Activated B cell treated with CpG ODN at 0.5 μM for 24 hours (primary cell): Measurements from ENCODE around the gene STXBP4. TPM values are rescaled to one million over a fixed set of nuclear protein-coding genes. Genes with fewer than 3 reads are reported as not detected.

Experiments used
- ATAC-seq: fragments of 200-7000 bp; cut with Tn5 transposase; one replicate; pipeline ENCODE4 v1.10.0; 2021; ENCODE audit warnings: low read depth, mild to moderate bottlenecking, moderate library complexity
- CTCF ChIA-PET: fragments of 350-600 bp; sonication (Branson Sonifier 250); formaldehyde crosslinking; loops from one replicate; lab custom pipeline; 2021; ENCODE audit warnings: antibody characterized with exemption; lab: Charles Lee
- POLR2A ChIA-PET: fragments of 350-600 bp; sonication (Branson Sonifier 250); formaldehyde crosslinking; loops from one replicate; lab custom pipeline; 2021; ENCODE audit warnings: antibody characterized with exemption; lab: Charles Lee
- DNase-seq: peaks from one replicate; pipeline ENCODE4 v3.0.0; 2022
- H3K27ac Mint-ChIP-seq: one replicate; pipeline ENCODE4 v1.8.0; 2020; ENCODE audit warnings: mixed read lengths
- H3K27me3 Mint-ChIP-seq: one replicate; pipeline ENCODE4 v1.8.0; 2021; ENCODE audit warnings: mixed read lengths
- H3K36me3 Mint-ChIP-seq: one replicate; pipeline ENCODE4 v1.8.0; 2021; ENCODE audit warnings: low read depth, mixed read lengths
- H3K4me1 Mint-ChIP-seq: one replicate; pipeline ENCODE4 v1.8.0; 2021; ENCODE audit warnings: mixed read lengths
- H3K4me3 Mint-ChIP-seq: one replicate; pipeline ENCODE4 v1.8.0; 2020; ENCODE audit warnings: mild to moderate bottlenecking, mixed read lengths
- H3K9me3 Mint-ChIP-seq: one replicate; pipeline ENCODE4 v1.8.0; 2020; ENCODE audit warnings: mixed read lengths
- CTCF ChIP-seq: fragments of 200-600 bp; IDR thresholded peaks from one replicate; pipeline ENCODE4 v1.8.0; 2022; ENCODE audit warnings: antibody characterized with exemption, mild to moderate bottlenecking
- intact Hi-C: fragments of 100-400 bp; cut with micrococcal nuclease; formaldehyde crosslinking; loops from one replicate; pipeline ENCODE4 v1.15.1; 2024
- total RNA-seq: library from RNA; stranded (reverse); gene quantifications from 2 replicates; pipeline ENCODE4 v1.2.3, GENCODE V29; 2022

STXBP4 gene
- total RNA-seq, 1 donor from 2014 or later: 9.5 TPM

- TF ChIP-seq CTCF: no peak
Observed at GRCh38 chr17:55093353-55093752, 124.8 kb downstream of the STXBP4 start.

GRCh38 chr17:55098765-55099164, 130.2 kb downstream of the STXBP4 start:
- no peak for DNase-seq
- ChIA-PET POLR2A (no interaction called here), CTCF (no interaction called here)
- ATAC-seq: no peak
- TF ChIP-seq CTCF: no peak
- Mint-ChIP-seq H3K27ac (no peak overlapping the region), H3K36me3 (peaks cover 10% of the 10 kb centered on the region), H3K9me3 (peaks cover 8% of the 10 kb centered on the region), H3K27me3 (no peaks in the 10 kb centered on the region), H3K4me1 (no peaks in the 10 kb centered on the region), H3K4me3 (no peak overlapping the region)
- intact Hi-C loops: no loop called here

More at GRCh38 chr17:55093353-55093752, 124.8 kb downstream of the STXBP4 start:
- Mint-ChIP-seq H3K9me3 (no peaks in the 10 kb centered on the region), H3K27me3 (no peaks in the 10 kb centered on the region), H3K4me3 (no peak overlapping the region), H3K36me3 (no peaks in the 10 kb centered on the region), H3K27ac (no peak overlapping the region), H3K4me1 (no peaks in the 10 kb centered on the region)
- ChIA-PET POLR2A (no interaction called here), CTCF (no interaction called here)
- ATAC-seq: no peak
- no peak for DNase-seq
- intact Hi-C loops: no loop called here

GRCh38 chr17:55110521-55110920, 142.0 kb downstream of the STXBP4 start:
- intact Hi-C loops: no loop called here

GRCh38 chr17:55114283-55114682, 145.7 kb downstream of the STXBP4 start:
- Mint-ChIP-seq H3K36me3 (no peaks in the 10 kb centered on the region), H3K4me1 (no peaks in the 10 kb centered on the region), H3K9me3 (no peaks in the 10 kb centered on the region), H3K27me3 (no peaks in the 10 kb centered on the region), H3K27ac (no peak overlapping the region), H3K4me3 (no peak overlapping the region)
- DNase-seq: no peak
- ChIA-PET POLR2A (no interaction called here), CTCF (no interaction called here)
- ATAC-seq: no peak
- no peak for TF ChIP-seq CTCF
- intact Hi-C loops: no loop called here

More at GRCh38 chr17:55110521-55110920, 142.0 kb downstream of the STXBP4 start:
- no peaks in the 10 kb centered on the region for H3K27me3 Mint-ChIP-seq
- ChIA-PET CTCF (no interaction called here), POLR2A (no interaction called here)
- no peak for DNase-seq
- TF ChIP-seq CTCF: no peak
- H3K4me1 Mint-ChIP-seq: no peaks in the 10 kb centered on the region
- H3K4me3 Mint-ChIP-seq: no peak overlapping the region
- H3K36me3 Mint-ChIP-seq: peaks cover 8% of the 10 kb centered on the region
- peaks cover 9% of the 10 kb centered on the region for H3K9me3 Mint-ChIP-seq
- no peak overlapping the region for H3K27ac Mint-ChIP-seq
- ATAC-seq: no peak

GRCh38 chr17:55116440-55116914, 147.9 kb downstream of the STXBP4 start:
- POLR2A ChIA-PET: no interaction called here
- Mint-ChIP-seq H3K9me3 (no peaks in the 10 kb centered on the region), H3K27ac (no peak overlapping the region), H3K27me3 (no peaks in the 10 kb centered on the region), H3K4me3 (no peak overlapping the region), H3K4me1 (no peaks in the 10 kb centered on the region), H3K36me3 (no peaks in the 10 kb centered on the region)
- intact Hi-C loops: no loop called here
- CTCF ChIA-PET: no interaction called here
- DNase-seq: no peak
- TF ChIP-seq CTCF: no peak
- ATAC-seq: no peak
